ENCODE results near the gene ACAP1. TPM values are rescaled to one million over a fixed set of nuclear protein-coding genes. Genes with fewer than 3 reads are reported as not detected.

Gene ACAP1
- total RNA-seq, 6 donors from 2014 or later = 8.5 to 114 (median 22.8) TPM

- no peak for ATAC-seq (ENCODE audit: low FRiP score in 2 of 2)
- H3K36me3 ChIP-seq = no peaks in the 10 kb centered on the region
- no peak for DNase-seq
- WGBS, 2 donors = 80 to 91% methylated on average over 2 of the region's 2 CpGs
- no peak overlapping the region for H3K4me3 ChIP-seq
- no peaks in the 10 kb centered on the region for H3K9me3 ChIP-seq
- no peaks in the 10 kb centered on the region for H3K27me3 ChIP-seq
- H3K27ac ChIP-seq = no peak overlapping the region
- peaks cover 20 to 31% (median 24%) of the 10 kb centered on the region in 4 donors for H3K4me1 ChIP-seq
- no peak for TF ChIP-seq CTCF (IDR thresholded peaks at IDR 0.05)
- no peak for TF ChIP-seq EP300 (IDR thresholded peaks at IDR 0.05)
- TF ChIP-seq POLR2AphosphoS5 (IDR thresholded peaks at IDR 0.05) = no peak
- TF ChIP-seq POLR2A (IDR thresholded peaks at IDR 0.05) = no peak
These were observed 62.3 kb downstream of the ACAP1 start for GRCh38 chr17:7398612-7399011.

Small RNA genes within 50 kb of the gene (small RNA-seq; reads per million reads assigned to genes)
- 0 reads per million in 4 donors for gene AC026954.2

Other genes with a start within 250 kb of the ACAP1 start
- 1 to 10 TPM in 5 of 6 donors, under 1 TPM in 1; 0.98 to 3.9 (median 1.8) TPM for gene ASGR2, start 221.7 kb upstream of the ACAP1 start, total RNA-seq
- 10 to 100 TPM in 1 of 6 donors, 1 to 10 TPM in 4, not detected in 1; 1.1 to 11.5 (median 6.8) TPM for gene ASGR1, start 157.2 kb upstream of the ACAP1 start, total RNA-seq
- gene DLG4, start 116.7 kb upstream of the ACAP1 start, total RNA-seq = 10 to 100 TPM; 10.5 to 32.5 (median 19.4) TPM
- gene ACADVL, start 116.6 kb upstream of the ACAP1 start, total RNA-seq = 1,000 to 10,000 TPM in 2 of 6 donors, 100 to 1,000 TPM in 4; 377 to 1,449 (median 553) TPM
- 10 to 100 TPM; 40.4 to 70.2 (median 42.4) TPM for gene DVL2, start 102.0 kb upstream of the ACAP1 start, total RNA-seq
- gene PHF23, start 97.1 kb upstream of the ACAP1 start, total RNA-seq = 10 to 100 TPM; 25.4 to 54.5 (median 31.2) TPM
- gene GABARAP, start 94.1 kb upstream of the ACAP1 start, total RNA-seq = 100 to 1,000 TPM; 381 to 631 (median 601) TPM
- 100 to 1,000 TPM in 2 of 6 donors, 10 to 100 TPM in 4; 62.9 to 139 (median 75.0) TPM for gene CTDNEP1, start 84.8 kb upstream of the ACAP1 start, total RNA-seq
- gene ELP5, start 84.3 kb upstream of the ACAP1 start, total RNA-seq = 10 to 100 TPM in 5 of 6 donors, 1 to 10 TPM in 1; 5.2 to 36.3 (median 21.0) TPM
- 100 to 1,000 TPM in 5 of 6 donors, 10 to 100 TPM in 1; 57.6 to 201 (median 137) TPM for gene CLDN7, start 74.1 kb upstream of the ACAP1 start, total RNA-seq
- gene SLC2A4, start 54.8 kb upstream of the ACAP1 start, total RNA-seq = 1 to 10 TPM; 1.0 to 5.2 (median 1.2) TPM
- 1 to 10 TPM in 3 of 6 donors, under 1 TPM in 2, not detected in 1; 0.14 to 2.2 (median 1.2) TPM for gene YBX2, start 41.9 kb upstream of the ACAP1 start, total RNA-seq
- 100 to 1,000 TPM in 5 of 6 donors, 10 to 100 TPM in 1; 84.9 to 303 (median 207) TPM for gene EIF5A, start 28.9 kb upstream of the ACAP1 start, total RNA-seq
- gene GPS2, start 21.2 kb upstream of the ACAP1 start, total RNA-seq = 100 to 1,000 TPM in 2 of 6 donors, 10 to 100 TPM in 4; 55.2 to 109 (median 95.7) TPM
- 10 to 100 TPM; 14.2 to 77.5 (median 37.5) TPM for gene NEURL4, start 7.2 kb upstream of the ACAP1 start, total RNA-seq
- gene KCTD11, start 15.6 kb downstream of the ACAP1 start, total RNA-seq = 10 to 100 TPM in 3 of 6 donors, 1 to 10 TPM in 3; 5.2 to 13.8 (median 10.5) TPM
- 1 to 10 TPM in 1 of 6 donors, not detected in 5; 1.0 TPM for gene TMEM95, start 18.6 kb downstream of the ACAP1 start, total RNA-seq
- 10 to 100 TPM in 1 of 6 donors, 1 to 10 TPM in 5; 5.8 to 16.8 (median 8.2) TPM for gene TNK1, start 44.6 kb downstream of the ACAP1 start, total RNA-seq
- gene PLSCR3, start 58.0 kb downstream of the ACAP1 start, total RNA-seq = 10 to 100 TPM; 20.6 to 64.5 (median 37.7) TPM
- 10 to 100 TPM; 21.6 to 65.0 (median 52.6) TPM for gene TMEM256, start 67.6 kb downstream of the ACAP1 start, total RNA-seq
- 10 to 100 TPM in 3 of 6 donors, 1 to 10 TPM in 3; 3.8 to 16.8 (median 8.9) TPM for gene NLGN2, start 71.3 kb downstream of the ACAP1 start, total RNA-seq
- not detected for gene SPEM1, start 83.8 kb downstream of the ACAP1 start, total RNA-seq
- not detected for gene SPEM2, start 89.1 kb downstream of the ACAP1 start, total RNA-seq
- not detected for gene SPEM3, start 92.3 kb downstream of the ACAP1 start, total RNA-seq
- gene TMEM102, start 98.9 kb downstream of the ACAP1 start, total RNA-seq = 10 to 100 TPM in 5 of 6 donors, 1 to 10 TPM in 1; 9.7 to 14.3 (median 13.1) TPM
- gene FGF11, start 103.0 kb downstream of the ACAP1 start, total RNA-seq = 1 to 10 TPM in 2 of 6 donors, under 1 TPM in 3, not detected in 1; 0.15 to 2.0 (median 0.57) TPM
- gene CHRNB1, start 108.5 kb downstream of the ACAP1 start, total RNA-seq = 10 to 100 TPM in 1 of 6 donors, 1 to 10 TPM in 5; 1.9 to 11.5 (median 7.0) TPM
- gene ZBTB4, start 143.1 kb downstream of the ACAP1 start, total RNA-seq = 10 to 100 TPM; 54.4 to 90.1 (median 74.2) TPM
- not detected for gene SLC35G6, start 144.9 kb downstream of the ACAP1 start, total RNA-seq
- 100 to 1,000 TPM in 4 of 6 donors, 10 to 100 TPM in 2; 79.5 to 139 (median 112) TPM for gene POLR2A, start 147.8 kb downstream of the ACAP1 start, total RNA-seq
- 100 to 1,000 TPM in 1 of 6 donors, 10 to 100 TPM in 5; 32.3 to 158 (median 73.2) TPM for gene TNFSF12, start 212.5 kb downstream of the ACAP1 start, total RNA-seq
- gene TNFSF13, start 222.2 kb downstream of the ACAP1 start, total RNA-seq = 100 to 1,000 TPM in 4 of 6 donors, 10 to 100 TPM in 2; 74.2 to 226 (median 129) TPM
- gene SENP3, start 225.4 kb downstream of the ACAP1 start, total RNA-seq = 100 to 1,000 TPM in 1 of 6 donors, 10 to 100 TPM in 5; 54.2 to 108 (median 57.5) TPM
- 100 to 1,000 TPM in 5 of 6 donors, 10 to 100 TPM in 1; 76.5 to 500 (median 260) TPM for gene CD68, start 243.1 kb downstream of the ACAP1 start, total RNA-seq
- gene MPDU1, start 247.3 kb downstream of the ACAP1 start, total RNA-seq = 100 to 1,000 TPM in 1 of 6 donors, 10 to 100 TPM in 5; 50.6 to 121 (median 56.2) TPM

Measured in upper lobe of left lung (tissue), 6 donors.